HAP-1 (cell line): ENCODE measurements around the gene PPP2R1B.
"Not testable (repeated sequence)": the region's sequence is repeated elsewhere in the genome, so short reads cannot be mapped to it uniquely, and the experiment has no call there.

Experiments used
- DNase-seq, 2 experiments: peaks; one replicate each; pipeline ENCODE4 v3.0.0-alpha.2; 2016 to 2020; ENCODE audit warnings: low spot score in 2 of 2
- H3K27me3 ChIP-seq: fragments of 250-450 bp; sonication (Bioruptor Pico); 2 replicates; pipeline ENCODE4 v1.5.1; 2020; ENCODE audit warnings: low read depth, mild to moderate bottlenecking, moderate library complexity
- H3K36me3 ChIP-seq: fragments of 250-450 bp; sonication (Bioruptor Pico); replicated peaks from 2 replicates; pipeline ENCODE4 v1.5.1; 2020; ENCODE audit warnings: mild to moderate bottlenecking
- H3K4me1 ChIP-seq: fragments of 250-450 bp; sonication (Bioruptor Pico); 2 replicates; pipeline ENCODE4 v1.5.1; 2020; ENCODE audit warnings: mild to moderate bottlenecking
- H3K4me3 ChIP-seq: fragments of 250-450 bp; sonication (Bioruptor Pico); 2 replicates; pipeline ENCODE4 v1.5.1; 2020; ENCODE audit warnings: mild to moderate bottlenecking, moderate library complexity
- H3K9me3 ChIP-seq: fragments of 250-450 bp; sonication (Bioruptor Pico); 2 replicates; pipeline ENCODE4 v1.5.1; 2020; ENCODE audit warnings: mild to moderate bottlenecking, moderate library complexity
- in situ Hi-C: fragments of 300-500 bp; cut with MboI; formaldehyde crosslinking; loops from 3 replicates; pipeline ENCODE4 v1.14.3; 2020; ENCODE audit warnings: low sequenced_read_pairs, inconsistent platforms, mixed read lengths

The PPP2R1B gene

DNA sequence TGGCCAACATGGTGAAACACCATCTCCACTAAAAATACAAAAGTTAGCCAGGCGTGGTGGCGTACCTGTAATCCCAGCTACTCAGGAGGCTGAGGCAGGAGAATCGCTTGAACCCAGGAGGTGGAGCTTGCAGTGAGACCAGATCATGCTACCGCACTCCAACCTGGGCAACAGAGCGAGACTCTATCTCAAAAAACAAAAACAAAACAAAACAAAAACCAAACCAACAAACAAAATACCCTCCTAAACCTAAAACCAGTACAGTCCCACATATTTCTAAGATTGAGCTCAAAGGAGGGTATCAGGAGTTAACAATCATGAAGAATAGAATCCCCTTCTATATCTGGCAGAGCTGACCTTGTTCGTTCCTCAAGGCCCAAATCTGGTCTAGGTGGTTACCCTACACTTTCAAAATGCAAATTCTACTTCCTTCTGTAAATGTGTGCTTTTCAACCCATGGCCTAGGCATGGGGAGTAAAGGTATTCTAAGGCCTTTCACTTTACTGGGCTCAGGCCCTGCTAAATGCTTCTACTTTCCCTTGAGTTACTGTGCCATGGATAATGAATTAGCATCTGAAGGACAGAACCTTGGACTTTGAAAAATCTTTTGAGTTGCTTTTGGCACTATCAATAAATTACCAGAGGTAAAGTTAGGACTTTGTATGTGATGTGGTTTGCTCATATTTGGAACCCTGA lies 10.4 kb upstream of the PPP2R1B start:
- H3K4me1 ChIP-seq, result no peaks in the 10 kb centered on the region
- peaks cover 2% of the 10 kb centered on the region; the same call in 1 of the 2 replicates for H3K27me3 ChIP-seq
- H3K36me3 ChIP-seq, result no peaks in the 10 kb centered on the region
- H3K4me3 ChIP-seq, result no peak overlapping the region
- no peak for DNase-seq
- H3K9me3 ChIP-seq, result no peaks in the 10 kb centered on the region
- in situ Hi-C loops, result loop anchor here (10.0 kb wide), 1 partner anchor 322 kb away; no protein-coding TSS in a partner anchor

GRCh38 chr11:111774955-111775710 lies 8.9 kb upstream of the PPP2R1B start:
- Histone ChIP-seq H3K36me3 (no peaks in the 10 kb centered on the region), H3K27me3 (peaks cover 2% of the 10 kb centered on the region; the same call in 1 of the 2 replicates), H3K9me3 (no peaks in the 10 kb centered on the region), H3K4me3 (no peak overlapping the region), H3K4me1 (no peaks in the 10 kb centered on the region)
- no peak for DNase-seq
- in situ Hi-C loops, result loop anchor here (10.0 kb wide), 1 partner anchor 320 kb away; no protein-coding TSS in a partner anchor

GRCh38 chr11:111772535-111772934 lies 6.3 kb upstream of the PPP2R1B start:
- in situ Hi-C loops, result loop anchor here (10.0 kb wide), 1 partner anchor 318 kb away; no protein-coding TSS in a partner anchor
- Histone ChIP-seq H3K9me3 (no peaks in the 10 kb centered on the region), H3K36me3 (no peaks in the 10 kb centered on the region), H3K4me1 (peaks cover 7% of the 10 kb centered on the region), H3K27me3 (peaks cover 2% of the 10 kb centered on the region; the same call in 1 of the 2 replicates), H3K4me3 (no peak overlapping the region)
- DNase-seq, result no peak

- in situ Hi-C loops, result loop anchor here (10.0 kb wide), 1 partner anchor 316 kb away; no protein-coding TSS in a partner anchor
- not testable (repeated sequence) for DNase-seq, H3K27me3 ChIP-seq, H3K9me3 ChIP-seq, H3K4me3 ChIP-seq, H3K36me3 ChIP-seq
- H3K4me1 ChIP-seq, result peaks cover 12% of the 10 kb centered on the region
Observed at GRCh38 chr11:111771205-111771604, 5.0 kb upstream of the PPP2R1B start.

DNA sequence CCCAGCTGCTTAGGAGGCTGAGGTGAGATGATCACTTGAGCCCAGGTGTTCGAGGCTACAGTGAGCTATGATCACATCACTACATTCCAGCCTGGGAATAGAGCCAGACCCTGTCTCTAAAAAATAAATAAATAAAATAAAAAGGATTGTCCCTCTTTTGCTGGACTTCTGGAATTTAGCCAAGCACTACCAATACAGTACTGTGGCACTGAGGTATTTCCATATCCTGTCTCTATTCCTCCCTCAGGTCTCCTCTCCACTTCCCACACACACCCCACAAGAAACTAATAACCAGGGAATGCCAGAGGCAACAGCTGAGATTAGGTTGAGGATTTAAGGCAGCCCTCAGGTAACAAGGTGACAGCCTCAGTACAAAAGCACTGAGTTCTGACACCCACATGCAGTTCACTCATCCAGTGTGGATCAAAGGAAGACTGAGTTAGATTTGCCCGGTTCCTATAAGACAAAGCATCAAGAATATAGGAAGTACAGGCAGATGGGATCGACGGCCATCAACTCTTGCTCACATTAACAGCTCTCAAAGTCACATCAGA lies 4.5 kb upstream of the PPP2R1B start:
- in situ Hi-C loops, result loop anchor here (10.0 kb wide), 1 partner anchor 316 kb away; no protein-coding TSS in a partner anchor
- Histone ChIP-seq H3K4me1 (peaks cover 12% of the 10 kb centered on the region), H3K4me3 (no peak overlapping the region), H3K27me3 (peaks cover 2% of the 10 kb centered on the region; the same call in 1 of the 2 replicates), H3K36me3 (no peaks in the 10 kb centered on the region), H3K9me3 (no peaks in the 10 kb centered on the region)
- no peak for DNase-seq

DNA sequence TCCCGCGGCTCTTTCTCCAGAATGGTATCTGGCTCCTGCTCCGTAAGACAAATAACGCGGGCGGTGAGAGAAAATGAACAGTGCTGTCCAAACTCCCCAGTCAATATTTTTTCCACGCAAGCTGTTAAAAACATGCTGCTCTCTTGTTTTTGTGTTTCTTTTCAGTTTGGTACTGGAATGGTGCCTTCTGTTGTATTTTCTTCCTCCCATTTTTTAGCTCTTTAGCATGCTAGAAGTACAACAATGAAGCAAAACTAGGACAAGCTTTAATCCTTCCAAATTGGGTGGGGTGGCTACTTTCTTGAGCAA lies 599 bp upstream of the PPP2R1B start:
- Histone ChIP-seq H3K9me3 (no peaks in the 10 kb centered on the region), H3K27me3 (peaks cover 2% of the 10 kb centered on the region; the same call in 1 of the 2 replicates), H3K4me1 (peaks cover 17% of the 10 kb centered on the region), H3K4me3 (peak overlapping the region; percentile 93), H3K36me3 (peaks cover 20% of the 10 kb centered on the region)
- in situ Hi-C loops, result loop anchor here (5.0 kb wide), 1 partner anchor 164 kb away; the partner anchor contains the start of gene SIK2
- DNase-seq, result no peak

DNA sequence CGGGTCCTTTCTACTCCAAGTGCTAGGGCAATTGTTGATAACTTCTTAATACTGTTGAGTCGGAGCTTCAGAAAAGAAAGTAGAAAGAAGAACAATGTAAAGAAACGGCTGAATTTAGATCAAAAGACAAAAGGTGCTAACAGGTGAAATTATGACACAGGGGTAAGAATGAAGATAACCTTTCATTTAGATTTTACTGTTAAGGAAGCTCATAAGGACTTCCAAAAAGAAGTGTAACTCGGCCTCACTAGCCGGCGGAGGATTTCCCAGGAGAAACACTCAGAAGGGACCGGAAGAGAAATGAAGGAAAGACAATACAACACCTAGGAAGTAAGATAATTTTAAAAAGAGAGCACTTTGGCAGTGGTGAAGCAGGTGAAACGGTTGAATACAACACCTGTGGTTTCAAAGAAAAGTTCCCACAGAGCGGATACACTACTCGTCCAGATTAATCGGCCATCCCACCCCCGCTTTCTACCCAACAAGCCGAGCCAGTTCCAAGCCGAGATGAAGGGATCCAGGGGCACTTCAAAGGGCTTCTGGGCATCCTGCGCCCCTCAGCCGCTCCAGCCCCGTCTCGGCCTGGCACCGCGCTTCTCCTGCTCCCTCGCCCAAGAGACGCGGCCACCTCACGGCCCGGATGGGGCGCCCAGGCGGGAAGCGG lies 737 bp downstream of the PPP2R1B start:
- peaks cover 17% of the 10 kb centered on the region for H3K4me1 ChIP-seq
- no peaks in the 10 kb centered on the region for H3K9me3 ChIP-seq
- H3K36me3 ChIP-seq, result peaks cover 32% of the 10 kb centered on the region
- no peaks in the 10 kb centered on the region for H3K27me3 ChIP-seq
- in situ Hi-C loops, result loop anchor here (5.0 kb wide), 1 partner anchor 163 kb away; the partner anchor contains the start of gene SIK2
- DNase-seq, result peak in 1 of 2 experiments; percentile 19
- peak overlapping the region; percentile 93 for H3K4me3 ChIP-seq

- no peak for DNase-seq
- Histone ChIP-seq H3K9me3 (no peaks in the 10 kb centered on the region), H3K27me3 (no peaks in the 10 kb centered on the region), H3K4me1 (peaks cover 17% of the 10 kb centered on the region), H3K4me3 (peak overlapping the region; percentile 93), H3K36me3 (peaks cover 41% of the 10 kb centered on the region)
- in situ Hi-C loops, result loop anchor here (5.0 kb wide), 1 partner anchor 162 kb away; the partner anchor contains the start of gene SIK2
Observed at GRCh38 chr11:111764621-111765020, 1.6 kb downstream of the PPP2R1B start.

DNA sequence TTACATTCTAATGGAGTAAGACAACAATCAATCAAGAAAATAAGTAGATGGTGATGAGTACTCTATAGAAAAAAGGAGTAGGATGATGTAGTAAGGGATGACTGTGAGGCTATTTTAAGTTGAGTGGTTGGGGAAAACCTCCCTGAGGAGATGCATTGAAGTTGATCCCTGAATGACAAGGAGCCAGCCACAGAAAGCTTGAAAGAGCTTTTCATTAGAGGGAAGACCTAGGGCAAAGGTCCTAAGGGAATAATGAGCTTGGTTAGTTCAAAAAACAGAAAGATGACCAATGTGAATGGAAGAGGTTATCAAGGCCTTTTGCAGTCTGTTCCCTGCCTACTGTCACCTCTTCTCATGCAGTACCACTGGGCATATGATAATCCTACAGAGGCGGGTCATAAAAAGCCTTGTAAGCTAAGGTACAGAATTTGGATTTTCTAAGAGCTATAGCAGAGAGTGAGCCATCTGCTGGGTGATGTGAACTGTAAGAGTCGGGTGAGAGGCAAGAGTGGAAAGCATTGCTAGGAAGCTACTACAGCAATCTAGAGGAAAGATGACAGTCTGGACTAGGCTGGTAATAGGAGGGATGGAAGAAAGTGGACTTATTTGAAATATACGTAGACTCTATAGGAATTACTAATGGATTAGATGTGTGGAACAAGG lies 3.1 kb downstream of the PPP2R1B start:
- in situ Hi-C loops, result no loop called here
- Histone ChIP-seq H3K4me1 (peaks cover 16% of the 10 kb centered on the region), H3K4me3 (no peak overlapping the region), H3K27me3 (no peaks in the 10 kb centered on the region), H3K9me3 (no peaks in the 10 kb centered on the region), H3K36me3 (peaks cover 53% of the 10 kb centered on the region)
- DNase-seq, result no peak

GRCh38 chr11:111762526-111762925 lies 3.7 kb downstream of the PPP2R1B start:
- Histone ChIP-seq H3K4me1 (peaks cover 10% of the 10 kb centered on the region), H3K27me3 (no peaks in the 10 kb centered on the region), H3K4me3 (no peak overlapping the region), H3K9me3 (no peaks in the 10 kb centered on the region), H3K36me3 (peaks cover 55% of the 10 kb centered on the region)
- in situ Hi-C loops, result no loop called here
- DNase-seq, result no peak

DNA sequence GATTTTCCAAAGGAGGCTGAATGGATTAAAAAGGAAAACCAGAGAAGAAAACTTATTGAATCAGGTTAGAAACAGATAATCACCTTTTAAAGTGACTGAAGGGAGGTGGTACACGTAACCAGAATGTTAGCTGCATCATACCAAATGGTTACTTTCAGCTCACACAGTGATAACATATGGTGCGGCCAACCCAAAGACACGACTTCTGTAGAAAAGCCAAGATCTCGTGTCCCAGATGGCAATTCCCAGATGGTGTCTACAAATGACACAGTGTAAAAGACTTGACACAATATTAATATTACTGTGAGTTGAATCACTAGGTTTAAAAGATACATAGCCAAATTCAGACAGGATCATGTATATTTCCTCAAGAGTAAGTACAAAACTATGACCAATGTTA lies 5.2 kb downstream of the PPP2R1B start:
- Histone ChIP-seq H3K27me3 (no peaks in the 10 kb centered on the region), H3K4me3 (no peak overlapping the region), H3K4me1 (peaks cover 5% of the 10 kb centered on the region; the same call in 1 of the 2 replicates), H3K36me3 (peaks cover 60% of the 10 kb centered on the region), H3K9me3 (no peaks in the 10 kb centered on the region)
- DNase-seq, result no peak
- in situ Hi-C loops, result no loop called here

- no peak overlapping the region for H3K4me3 ChIP-seq
- H3K9me3 ChIP-seq, result no peaks in the 10 kb centered on the region
- DNase-seq, result no peak
- no peaks in the 10 kb centered on the region for H3K27me3 ChIP-seq
- peaks cover 60% of the 10 kb centered on the region for H3K36me3 ChIP-seq
- in situ Hi-C loops, result no loop called here
- peaks cover 3% of the 10 kb centered on the region; the same call in 1 of the 2 replicates for H3K4me1 ChIP-seq
Observed at GRCh38 chr11:111759778-111760407, 6.3 kb downstream of the PPP2R1B start.
